ENCODE measurements around the gene VPS52. TPM values are rescaled to one million over a fixed set of nuclear protein-coding genes. Genes with fewer than 3 reads are reported as not detected.

Gene VPS52
- polyA plus RNA-seq, 4 donors: 23.8 to 60.3 (median 48.0) TPM

Other genes with a start within 250 kb of the VPS52 start
- 100 to 1,000 TPM in 1 of 4 donors, 10 to 100 TPM in 2, 1 to 10 TPM in 1; 9.4 to 179 (median 59.4) TPM for gene HLA-DPA1, start 198.2 kb downstream of the VPS52 start, polyA plus RNA-seq
- 100 to 1,000 TPM in 1 of 4 donors, 10 to 100 TPM in 3; 14.3 to 150 (median 74.4) TPM for gene HLA-DPB1, start 195.9 kb downstream of the VPS52 start, polyA plus RNA-seq
- 1 to 10 TPM in 1 of 4 donors, under 1 TPM in 3; 0.27 to 7.5 (median 0.62) TPM for gene COL11A2, start 79.4 kb downstream of the VPS52 start, polyA plus RNA-seq
- gene RXRB, start 71.2 kb downstream of the VPS52 start, polyA plus RNA-seq: 10 to 100 TPM; 26.3 to 43.2 (median 30.8) TPM
- gene SLC39A7, start 71.0 kb downstream of the VPS52 start, polyA plus RNA-seq: 100 to 1,000 TPM in 2 of 4 donors, 10 to 100 TPM in 2; 38.9 to 162 (median 79.1) TPM
- 10 to 100 TPM; 30.9 to 46.1 (median 33.0) TPM for gene HSD17B8, start 67.2 kb downstream of the VPS52 start, polyA plus RNA-seq
- gene RING1, start 63.4 kb downstream of the VPS52 start, polyA plus RNA-seq: 10 to 100 TPM; 30.4 to 46.7 (median 41.8) TPM
- 1,000 to 10,000 TPM; 2,947 to 6,778 (median 4,959) TPM for gene RPS18, start 199 bp upstream of the VPS52 start, polyA plus RNA-seq
- gene B3GALT4, start 5.2 kb upstream of the VPS52 start, polyA plus RNA-seq: 10 to 100 TPM in 3 of 4 donors, 1 to 10 TPM in 1; 6.9 to 15.4 (median 12.7) TPM
- gene WDR46, start 17.4 kb upstream of the VPS52 start, polyA plus RNA-seq: 10 to 100 TPM; 39.4 to 60.5 (median 43.5) TPM
- gene PFDN6, start 17.7 kb upstream of the VPS52 start, polyA plus RNA-seq: 100 to 1,000 TPM in 3 of 4 donors, 10 to 100 TPM in 1; 83.9 to 183 (median 147) TPM
- gene RGL2, start 27.1 kb upstream of the VPS52 start, polyA plus RNA-seq: 10 to 100 TPM; 13.2 to 69.8 (median 25.2) TPM
- gene TAPBP, start 42.2 kb upstream of the VPS52 start, polyA plus RNA-seq: 10 to 100 TPM; 33.8 to 85.2 (median 55.6) TPM
- 10 to 100 TPM; 10.7 to 17.2 (median 13.8) TPM for gene ZBTB22, start 45.9 kb upstream of the VPS52 start, polyA plus RNA-seq
- 10 to 100 TPM; 19.5 to 34.7 (median 28.4) TPM for gene DAXX, start 51.1 kb upstream of the VPS52 start, polyA plus RNA-seq
- 10 to 100 TPM in 2 of 4 donors, 1 to 10 TPM in 2; 3.1 to 23.2 (median 10.7) TPM for gene KIFC1, start 119.9 kb upstream of the VPS52 start, polyA plus RNA-seq
- 10 to 100 TPM; 32.2 to 67.6 (median 44.3) TPM for gene PHF1, start 139.1 kb upstream of the VPS52 start, polyA plus RNA-seq
- 100 to 1,000 TPM; 129 to 255 (median 200) TPM for gene CUTA, start 146.2 kb upstream of the VPS52 start, polyA plus RNA-seq
- 10 to 100 TPM in 1 of 4 donors, 1 to 10 TPM in 2, under 1 TPM in 1; 0.89 to 16.6 (median 5.6) TPM for gene SYNGAP1, start 148.2 kb upstream of the VPS52 start, polyA plus RNA-seq
- 1 to 10 TPM; 1.6 to 8.5 (median 3.5) TPM for gene ZBTB9, start 182.7 kb upstream of the VPS52 start, polyA plus RNA-seq

All from small intestine (tissue), 4 donors.